HG03108 (cell line): ENCODE data around the gene KRTAP10-1.
"Not testable (repeated sequence)": the region's sequence is repeated elsewhere in the genome, so short reads cannot be mapped to it uniquely, and the experiment has no call there.

ENCODE experiments used
- ATAC-seq: cut with Tn5 transposase; IDR thresholded peaks from one replicate; pipeline ENCODE4 v1.9.1; 2021; ENCODE audit warnings: moderate library complexity; ENCODE audit not compliant: unreplicated experiment

Gene KRTAP10-1

DNA sequence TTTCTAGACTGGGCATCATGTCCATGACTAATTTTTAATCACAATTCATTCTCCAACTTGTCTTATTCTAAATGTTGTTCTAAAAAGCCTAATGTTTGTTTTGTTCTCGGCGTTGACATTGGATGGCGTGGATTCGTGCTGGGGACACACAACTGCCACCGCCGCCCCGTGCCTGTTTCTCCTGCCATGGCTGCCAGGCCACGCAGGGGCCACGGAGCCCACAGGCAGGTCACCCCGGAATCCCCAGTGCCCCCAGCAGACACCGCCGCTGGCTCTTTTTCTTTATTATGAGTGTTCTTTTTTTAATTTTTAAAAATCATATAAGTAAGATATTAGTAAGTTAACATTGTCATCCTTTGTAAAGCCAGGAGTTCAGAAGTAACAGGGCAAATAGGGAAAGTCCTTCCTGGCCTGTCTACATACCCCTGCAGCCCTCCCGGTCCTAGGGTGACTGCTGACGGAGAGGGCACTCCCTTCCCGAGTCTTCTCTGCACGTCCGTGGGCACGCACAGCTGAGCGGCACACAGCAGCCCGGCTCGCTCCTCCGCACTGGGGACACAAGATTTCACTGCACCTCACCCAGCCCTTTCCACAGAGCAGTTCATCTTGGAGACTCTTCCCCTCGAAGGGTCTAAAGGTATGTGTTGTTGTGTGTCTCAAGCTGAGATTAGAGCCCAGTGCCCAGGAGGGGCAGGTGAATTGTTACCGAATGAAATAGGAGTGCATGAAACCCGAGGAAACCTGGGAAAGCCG is 32.1 kb downstream of the KRTAP10-1 start:
- no peak for ATAC-seq

- ATAC-seq: no peak
Observed at GRCh38 chr21:44506279-44507255, 33.4 kb downstream of the KRTAP10-1 start.

- ATAC-seq: no peak
Observed at GRCh38 chr21:44505673-44506278, 34.2 kb downstream of the KRTAP10-1 start.

- ATAC-seq: no peak
Observed at GRCh38 chr21:44503901-44504399, 36.0 kb downstream of the KRTAP10-1 start.

- not testable (repeated sequence) for ATAC-seq
Observed at GRCh38 chr21:44503006-44503889, 36.7 kb downstream of the KRTAP10-1 start.

- ATAC-seq: no peak
Observed at GRCh38 chr21:44502171-44502958, 37.6 kb downstream of the KRTAP10-1 start.

- ATAC-seq: no peak
Observed at GRCh38 chr21:44500111-44500510, 39.9 kb downstream of the KRTAP10-1 start.

DNA sequence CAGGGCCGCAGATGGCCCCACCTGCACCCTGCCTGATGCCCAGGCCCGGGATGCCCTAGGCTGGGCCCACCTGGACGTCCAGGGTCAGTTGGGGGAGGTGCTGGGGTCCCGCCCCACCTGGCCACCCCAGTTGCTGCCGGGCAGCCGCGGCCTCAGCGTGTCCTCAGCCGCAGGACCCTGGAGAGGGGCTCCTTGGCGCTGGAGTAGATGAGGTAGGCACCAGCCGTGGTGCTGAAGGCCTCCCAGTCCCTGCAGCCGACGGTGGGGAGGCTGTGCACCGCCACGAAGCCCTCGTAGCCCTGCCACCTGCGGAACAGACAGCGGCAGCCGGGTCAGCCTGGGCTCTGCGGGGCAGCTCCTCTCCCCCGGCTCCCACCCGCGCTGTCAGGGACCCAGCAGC is 40.4 kb downstream of the KRTAP10-1 start:
- no peak for ATAC-seq

DNA sequence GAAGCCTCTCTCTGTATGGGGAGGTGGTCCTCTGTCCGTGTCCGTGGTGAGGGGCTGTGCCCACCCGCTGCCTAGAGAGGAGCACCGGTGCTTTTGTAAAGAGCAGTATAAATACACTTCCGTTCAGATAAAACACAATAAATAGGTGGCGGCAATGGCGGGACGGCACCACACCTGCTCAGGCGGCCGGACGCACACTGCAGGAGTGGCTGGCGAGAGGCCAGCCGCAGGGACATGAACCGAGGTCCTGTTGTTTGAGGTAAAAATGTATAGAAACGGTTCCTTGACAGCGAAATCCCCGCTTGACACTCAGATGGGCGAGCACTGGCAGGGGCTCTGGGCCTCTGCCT is 40.8 kb downstream of the KRTAP10-1 start:
- ATAC-seq: no peak

- no peak for ATAC-seq
Observed at GRCh38 chr21:44498280-44499210, 41.5 kb downstream of the KRTAP10-1 start.

GRCh38 chr21:44497703-44498126 is 42.3 kb downstream of the KRTAP10-1 start:
- no peak for ATAC-seq

- no peak for ATAC-seq
Observed at GRCh38 chr21:44496564-44497550, 43.1 kb downstream of the KRTAP10-1 start.

DNA sequence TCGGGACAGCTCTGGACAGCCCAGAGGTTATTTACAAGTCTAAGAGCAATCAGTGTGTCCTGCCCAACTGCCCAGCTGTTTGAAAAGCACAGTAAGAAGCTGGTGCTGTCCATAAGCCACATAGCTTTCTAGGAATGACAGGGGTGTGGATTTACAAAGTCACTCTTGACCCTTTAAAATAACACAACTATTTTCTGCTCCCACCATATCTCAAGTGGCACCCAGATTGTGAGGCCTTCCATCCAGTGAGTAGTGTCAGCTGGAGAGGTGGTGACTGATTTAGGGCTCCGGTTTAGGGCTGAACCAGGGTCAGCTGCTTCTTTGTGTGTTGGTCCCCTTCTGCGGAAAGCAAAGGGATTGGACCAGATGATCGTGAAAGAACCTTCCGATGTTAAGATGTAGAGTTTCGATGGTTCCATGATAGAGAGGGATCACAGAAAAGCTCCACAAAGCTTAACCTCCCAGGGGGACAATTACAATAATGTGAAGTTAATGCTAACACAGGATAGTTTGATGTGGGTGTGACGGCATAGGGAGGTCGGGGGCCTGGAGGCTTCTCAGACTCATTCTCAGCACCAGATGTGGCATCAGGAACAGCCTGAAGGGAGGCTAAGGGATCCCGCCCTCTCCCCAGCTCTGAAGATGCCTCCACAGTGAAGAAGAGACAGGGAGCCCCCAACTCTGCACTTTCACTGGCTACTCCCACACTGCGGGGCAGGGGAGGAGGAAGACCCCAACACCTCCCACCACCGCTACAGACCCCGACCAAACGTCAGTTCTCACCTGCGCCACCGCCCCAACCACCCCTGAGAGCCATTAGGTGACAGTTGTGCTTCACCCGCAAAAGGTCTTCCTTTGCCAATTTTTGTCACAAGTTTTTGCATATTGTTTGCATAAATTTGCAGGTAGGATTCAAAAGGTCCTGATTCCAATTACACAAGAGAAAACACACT is 44.1 kb downstream of the KRTAP10-1 start:
- no peak for ATAC-seq

DNA sequence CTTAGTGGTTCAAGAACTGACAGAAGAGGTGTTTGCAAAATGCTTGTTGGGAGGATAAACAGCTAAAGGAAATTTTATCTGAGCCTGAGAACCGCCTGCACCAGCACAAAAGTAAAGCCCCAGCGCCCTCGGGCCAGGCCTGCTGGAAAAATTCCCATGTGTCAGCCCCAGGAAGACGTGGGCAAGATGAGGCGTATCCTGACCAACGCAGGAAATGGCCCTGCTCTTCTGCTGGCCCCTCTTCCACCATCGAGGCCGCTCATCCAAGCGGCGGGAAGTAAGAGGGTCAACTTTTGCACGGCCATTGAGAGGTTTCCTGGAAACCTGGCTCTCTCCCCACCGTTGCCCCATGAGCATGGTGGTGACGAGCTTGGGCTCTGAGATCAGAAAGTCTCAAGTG is 45.0 kb downstream of the KRTAP10-1 start:
- ATAC-seq: no peak

DNA sequence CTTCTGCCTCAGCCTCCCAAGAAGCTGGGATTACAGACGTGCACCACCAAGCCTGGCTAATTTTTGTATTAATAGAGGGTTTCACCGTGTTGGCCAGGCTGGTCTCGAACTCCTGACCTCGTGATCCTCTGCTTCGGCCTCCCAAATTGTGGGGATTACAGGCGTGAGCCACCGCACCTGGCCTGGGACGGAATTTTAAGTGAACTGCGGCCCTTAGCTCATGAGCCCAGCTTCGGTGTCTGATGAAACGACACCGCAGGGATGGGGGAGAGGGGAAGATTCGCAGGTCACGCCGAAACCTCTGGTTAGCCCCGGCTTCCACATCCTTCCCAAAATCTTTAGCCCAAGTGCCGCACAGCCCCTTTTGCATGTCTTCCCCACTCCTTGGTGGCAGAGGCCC is 45.6 kb downstream of the KRTAP10-1 start:
- no peak for ATAC-seq
